CD4-positive, alpha-beta memory T cell (primary cell): Measurements from ENCODE around the gene BCL7C. TPM values are rescaled to one million over a fixed set of nuclear protein-coding genes. Genes with fewer than 3 reads are reported as not detected.
"Not testable (repeated sequence)": the region's sequence is repeated elsewhere in the genome, so short reads cannot be mapped to it uniquely, and the experiment has no call there.

ENCODE experiments used
- CTCF ChIA-PET: fragments of 350-600 bp; sonication (Branson Sonifier 250); formaldehyde crosslinking; loops from one replicate; lab custom pipeline; 2021; ENCODE audit warnings: inconsistent platforms; ENCODE audit not compliant: partially characterized antibody; lab: Charles Lee
- POLR2A ChIA-PET: fragments of 350-600 bp; sonication (Branson Sonifier 250); formaldehyde crosslinking; loops from one replicate; lab custom pipeline; 2021; ENCODE audit not compliant: partially characterized antibody; lab: Charles Lee
- DNase-seq, 5 donors: peaks; one replicate each; pipeline versions ENCODE4 v3.0.0 to v3.0.0-alpha.2; 2020 to 2022; ENCODE audit warnings: mixed read lengths in 1 of 5
- H3K27ac ChIP-seq: one replicate; pipeline ENCODE4 v1.7.0; 2013; ENCODE audit warnings: low read depth, low read length
- H3K27me3 ChIP-seq: 2 replicates; pipeline ENCODE4 v1.7.0; 2013; ENCODE audit warnings: mild to moderate bottlenecking, low read length, moderate library complexity; ENCODE audit not compliant: insufficient read depth
- H3K36me3 ChIP-seq: 2 replicates; pipeline ENCODE4 v1.7.0; 2013; ENCODE audit warnings: mild to moderate bottlenecking, low read length, moderate library complexity; ENCODE audit not compliant: insufficient read depth
- H3K4me1 ChIP-seq: 2 replicates; pipeline ENCODE4 v1.7.0; 2013; ENCODE audit warnings: mild to moderate bottlenecking, low read length, moderate library complexity; ENCODE audit not compliant: insufficient read depth
- H3K4me3 ChIP-seq, 2 donors: one replicate each; pipeline ENCODE4 v1.7.0; 2013; ENCODE audit warnings: low read length in 2 of 2, mild to moderate bottlenecking in 1 of 2
- H3K9me3 ChIP-seq, 2 donors: one replicate each; pipeline ENCODE4 v1.7.0; 2013; ENCODE audit warnings: low read length in 2 of 2, control low read depth in 1 of 2; ENCODE audit not compliant: control insufficient read depth in 1 of 2
- H3K27ac Mint-ChIP-seq, 7 donors: one replicate each; pipeline ENCODE4 v1.8.0; 2020 to 2021; ENCODE audit warnings: mixed read lengths in 7 of 7, mild to moderate bottlenecking in 6 of 7, inconsistent platforms in 3 of 7, moderate library complexity in 3 of 7
- H3K27me3 Mint-ChIP-seq, 2 donors: one replicate each; pipeline ENCODE4 v1.8.0; 2020 to 2021; ENCODE audit warnings: mixed read lengths in 2 of 2
- H3K36me3 Mint-ChIP-seq, 2 donors: one replicate each; pipeline ENCODE4 v1.8.0; 2020 to 2021; ENCODE audit warnings: mixed read lengths in 2 of 2, inconsistent platforms in 1 of 2, mild to moderate bottlenecking in 1 of 2
- H3K4me1 Mint-ChIP-seq, 4 donors: one replicate each; pipeline ENCODE4 v1.8.0; 2020 to 2021; ENCODE audit warnings: mixed read lengths in 4 of 4, mild to moderate bottlenecking in 1 of 4
- H3K4me3 Mint-ChIP-seq, 8 donors: one replicate each; pipeline ENCODE4 v1.8.0; 2020 to 2021; ENCODE audit warnings: mixed read lengths in 8 of 8, mild to moderate bottlenecking in 7 of 8, moderate library complexity in 6 of 8, inconsistent platforms in 3 of 8
- H3K9me3 Mint-ChIP-seq, 8 donors: one replicate each; pipeline ENCODE4 v1.8.0; 2020 to 2021; ENCODE audit warnings: mixed read lengths in 8 of 8, mild to moderate bottlenecking in 5 of 8, inconsistent platforms in 3 of 8, moderate library complexity in 1 of 8
- intact Hi-C: fragments of 100-400 bp; cut with micrococcal nuclease; formaldehyde crosslinking; loops from one replicate; pipeline ENCODE4 v1.15.1; 2023
- polyA plus RNA-seq, 2 donors: library from polyadenylated mRNA; unstranded; fragments of 300-500 nt; fragmentation: Illumina TruSeq; gene quantifications; one replicate each; pipeline ENCODE4 v1.2.3, GENCODE V29; 2021
- total RNA-seq, 2 experiments: library from RNA; stranded (reverse); gene quantifications; one replicate each; pipeline ENCODE4 v1.2.3, GENCODE V29; 2021

BCL7C gene
- total and polyA plus RNA-seq, 4 experiments from 2014 or later: 25.5 to 53.1 (median 36.3) TPM

DNA sequence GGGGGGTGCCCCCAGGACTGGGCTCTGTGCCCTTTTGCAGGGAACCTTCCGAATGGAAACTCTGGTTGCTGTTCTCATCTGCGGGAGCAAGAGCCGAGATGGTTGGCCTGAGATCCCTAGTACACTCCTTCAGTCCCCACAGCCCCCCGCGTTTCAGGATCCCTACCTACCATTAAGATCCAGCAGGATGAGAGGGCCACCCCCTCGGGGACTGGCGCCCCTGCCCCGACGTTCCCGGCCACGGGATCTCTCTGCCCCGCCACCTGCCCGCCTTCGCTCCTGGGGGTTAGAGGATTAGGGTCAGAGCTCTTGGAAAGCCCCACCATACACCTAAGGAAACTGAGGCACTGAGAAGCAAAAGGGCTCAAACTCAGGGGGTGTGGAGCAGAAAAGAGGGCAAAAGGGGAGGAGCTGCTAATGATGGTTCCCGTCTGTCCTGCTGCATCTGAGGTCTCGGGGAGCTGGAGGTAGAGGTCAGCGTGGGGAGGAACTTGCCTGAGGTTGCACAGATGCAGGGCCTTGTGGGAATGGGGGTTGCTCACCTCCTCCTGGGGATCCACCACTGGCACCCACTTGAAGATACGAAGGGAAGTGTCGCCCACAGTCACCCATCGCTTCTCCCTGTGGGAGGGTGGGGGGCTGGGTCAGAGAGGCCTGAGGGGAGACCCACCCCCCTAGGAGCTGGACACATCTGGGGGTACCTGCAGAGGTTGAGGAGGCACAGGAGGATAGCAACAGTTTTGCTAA lies 1.0 kb downstream of the BCL7C start:
- no peak for DNase-seq
- Mint-ChIP-seq H3K4me3 (peak overlapping the region; percentile 85 to 95 (median 87)), H3K9me3 (peaks cover 0 to 3% (median 0%) of the 10 kb centered on the region in 8 donors), H3K4me1 (peaks cover 31 to 60% (median 44%) of the 10 kb centered on the region in 4 donors), H3K36me3 (peaks cover 11 to 27% of the 10 kb centered on the region in 2 donors), H3K27me3 (no peaks in the 10 kb centered on the region), H3K27ac (peak overlapping the region; percentile 75 to 96 (median 90))
- CTCF ChIA-PET: interaction anchor here (0.9 to 4.3 kb wide), 6 partner anchors 9 to 78 kb away, joined by 3 to 29 read pairs (median 4); no protein-coding TSS in a partner anchor
- H3K27ac ChIP-seq: peak overlapping the region; percentile 79
- H3K27me3 ChIP-seq: no peaks in the 10 kb centered on the region
- H3K9me3 ChIP-seq: no peaks in the 10 kb centered on the region
- peaks cover 14% of the 10 kb centered on the region for H3K36me3 ChIP-seq
- H3K4me1 ChIP-seq: peaks cover 35% of the 10 kb centered on the region
- intact Hi-C loops: no loop called here
- H3K4me3 ChIP-seq: peak overlapping the region; percentile 52 to 75
- POLR2A ChIA-PET: interaction anchor here (0.6 to 6.3 kb wide), 5 partner anchors 9 to 88 kb away, joined by 3 to 85 read pairs (median 4); no protein-coding TSS in a partner anchor

DNA sequence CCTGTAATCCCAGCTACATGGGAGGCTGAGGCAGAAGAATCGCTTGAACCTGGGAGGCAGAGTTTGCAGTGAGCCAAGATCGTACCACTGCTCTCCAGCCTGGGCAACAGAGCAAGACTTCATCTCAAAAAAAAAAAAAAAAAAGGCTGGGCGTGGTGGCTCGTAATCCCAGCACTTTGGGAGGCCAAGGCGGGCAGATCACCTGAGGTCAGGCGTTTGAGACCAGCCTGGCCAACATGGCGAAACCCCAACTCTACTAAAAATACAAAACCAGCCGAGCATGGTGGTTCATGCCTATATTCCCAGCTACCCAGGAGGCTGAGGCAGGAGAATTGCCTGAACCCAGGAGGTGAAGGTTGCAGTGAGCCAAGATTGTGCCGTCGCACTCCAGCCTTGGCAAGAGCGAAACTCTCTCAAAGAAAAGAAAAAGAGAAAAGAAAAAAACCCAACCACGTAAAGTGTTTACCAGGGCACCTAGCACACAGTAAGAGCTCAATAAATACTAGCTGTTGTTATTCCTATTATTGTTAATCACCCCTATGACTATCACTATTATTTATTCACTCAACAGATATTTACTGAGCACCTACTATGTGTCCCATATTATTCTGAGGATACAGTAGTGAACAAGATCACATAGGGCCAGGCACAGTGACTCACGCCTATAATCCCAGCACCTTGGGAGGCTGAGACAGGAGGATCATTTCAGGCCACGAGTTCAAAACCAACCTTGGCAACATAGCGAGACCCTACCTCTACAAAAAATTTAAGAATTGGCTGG lies 2.6 kb downstream of the BCL7C start:
- POLR2A ChIA-PET: interaction anchor here (0.6 to 6.3 kb wide), 3 partner anchors 15 to 86 kb away, joined by 3 to 85 read pairs (median 4); no protein-coding TSS in a partner anchor
- Histone ChIP-seq H3K4me1 (peaks cover 22% of the 10 kb centered on the region), H3K36me3 (peaks cover 19% of the 10 kb centered on the region)
- H3K4me1 Mint-ChIP-seq: peaks cover 27 to 51% (median 38%) of the 10 kb centered on the region in 4 donors
- peak overlapping the region in 3 of 8 donors; percentile 35 to 67 (median 52) for H3K4me3 Mint-ChIP-seq
- H3K9me3 Mint-ChIP-seq, intact Hi-C loops, DNase-seq, H3K9me3 ChIP-seq, H3K27ac ChIP-seq, H3K27me3 Mint-ChIP-seq, H3K4me3 ChIP-seq, H3K27me3 ChIP-seq: not testable (repeated sequence)
- CTCF ChIA-PET: interaction anchor here (0.5 to 4.3 kb wide), 4 partner anchors 10 to 157 kb away, joined by 3 to 29 read pairs (median 4); no protein-coding TSS in a partner anchor
- peaks cover 14 to 33% of the 10 kb centered on the region in 2 donors for H3K36me3 Mint-ChIP-seq
- H3K27ac Mint-ChIP-seq: peak overlapping the region in 5 of 7 donors; percentile 38 to 89 (median 72)

DNA sequence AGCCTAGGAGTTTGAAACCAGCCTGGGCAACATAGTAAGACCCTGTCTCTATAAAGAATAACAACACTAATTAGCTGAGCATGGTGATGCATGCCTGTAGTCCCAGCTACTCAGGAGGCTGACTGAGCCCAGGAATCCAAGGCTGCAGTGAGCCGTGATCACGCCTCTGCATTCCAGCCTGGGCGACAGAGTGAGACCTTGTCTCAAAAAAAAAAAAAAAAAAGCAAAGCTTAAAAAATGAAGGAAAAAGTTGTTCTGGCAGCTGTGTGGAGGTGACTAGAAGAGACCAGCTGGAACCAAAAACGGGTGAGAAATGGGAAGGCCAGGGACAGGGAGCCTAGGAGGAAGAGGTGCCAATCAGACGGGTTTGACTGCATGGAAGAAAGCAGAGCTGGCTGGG lies 4.2 kb downstream of the BCL7C start:
- no peaks in the 10 kb centered on the region for H3K9me3 ChIP-seq
- peaks cover 18 to 39% of the 10 kb centered on the region in 2 donors for H3K36me3 Mint-ChIP-seq
- no peaks in the 10 kb centered on the region for H3K27me3 Mint-ChIP-seq
- CTCF ChIA-PET: interaction anchor here (4.3 kb wide), 1 partner anchor 12 kb away, joined by 29 read pairs; no protein-coding TSS in a partner anchor
- no peak for DNase-seq
- no peak overlapping the region for H3K27ac ChIP-seq
- H3K36me3 ChIP-seq: peaks cover 28% of the 10 kb centered on the region
- peaks cover 22 to 43% (median 30%) of the 10 kb centered on the region in 4 donors for H3K4me1 Mint-ChIP-seq
- H3K4me3 ChIP-seq: no peak overlapping the region
- intact Hi-C loops: no loop called here
- peaks cover 0 to 3% (median 0%) of the 10 kb centered on the region in 8 donors for H3K9me3 Mint-ChIP-seq
- H3K4me1 ChIP-seq: peaks cover 14% of the 10 kb centered on the region
- POLR2A ChIA-PET: interaction anchor here (0.9 to 6.3 kb wide), 3 partner anchors 12 to 17 kb away, joined by 3 to 85 read pairs (median 10); no protein-coding TSS in a partner anchor
- H3K27ac Mint-ChIP-seq: peak overlapping the region in 1 of 7 donors; percentile 59
- H3K27me3 ChIP-seq: no peaks in the 10 kb centered on the region
- no peak overlapping the region for H3K4me3 Mint-ChIP-seq

DNA sequence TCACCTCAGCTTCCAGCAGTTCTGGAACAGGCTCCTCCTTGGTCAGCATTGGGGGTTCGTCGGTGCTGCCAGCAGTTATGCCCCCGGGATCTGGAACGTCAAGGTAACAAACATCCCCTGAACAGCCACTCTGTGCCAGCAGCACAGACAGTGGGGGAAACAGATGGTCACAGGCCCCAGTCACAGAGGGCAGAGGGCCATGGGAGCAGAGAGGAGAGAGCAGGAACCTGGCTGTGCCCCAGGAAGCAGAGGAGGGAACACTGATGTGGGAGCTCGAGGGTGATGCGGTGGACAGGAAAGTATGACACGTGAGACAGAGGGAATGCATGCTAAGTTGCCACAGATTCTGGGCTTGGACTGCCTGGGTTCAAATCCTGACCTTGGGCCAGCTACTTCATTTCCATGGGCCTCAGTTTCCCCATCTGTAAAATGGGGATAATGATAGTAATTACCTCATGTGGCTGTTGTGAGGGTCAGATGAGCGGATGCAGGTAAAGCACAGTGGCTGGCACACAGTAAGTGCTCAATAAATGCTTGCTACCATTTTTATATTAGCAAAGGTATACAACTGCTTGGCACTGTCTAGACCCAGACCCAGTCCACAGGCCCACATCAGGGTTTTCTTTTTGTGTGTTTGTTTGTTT lies 4.9 kb downstream of the BCL7C start:
- H3K4me3 Mint-ChIP-seq: no peak overlapping the region
- ChIA-PET POLR2A (interaction anchor here (0.9 to 6.3 kb wide), 3 partner anchors 13 to 16 kb away, joined by 3 to 85 read pairs (median 10); no protein-coding TSS in a partner anchor), CTCF (interaction anchor here (1.1 kb wide), 1 partner anchor 12 kb away, joined by 6 read pairs; no protein-coding TSS in a partner anchor)
- DNase-seq: no peak
- Histone ChIP-seq H3K27me3 (no peaks in the 10 kb centered on the region), H3K27ac (peak overlapping the region; percentile 2), H3K4me3 (no peak overlapping the region), H3K4me1 (peaks cover 14% of the 10 kb centered on the region), H3K36me3 (peaks cover 29% of the 10 kb centered on the region), H3K9me3 (no peaks in the 10 kb centered on the region)
- peaks cover 19 to 40% of the 10 kb centered on the region in 2 donors for H3K36me3 Mint-ChIP-seq
- no peaks in the 10 kb centered on the region for H3K27me3 Mint-ChIP-seq
- H3K27ac Mint-ChIP-seq: peak overlapping the region in 2 of 7 donors; percentile 57 to 64
- peaks cover 0 to 3% (median 0%) of the 10 kb centered on the region in 8 donors for H3K9me3 Mint-ChIP-seq
- intact Hi-C loops: no loop called here
- H3K4me1 Mint-ChIP-seq: peaks cover 19 to 38% (median 26%) of the 10 kb centered on the region in 4 donors

DNA sequence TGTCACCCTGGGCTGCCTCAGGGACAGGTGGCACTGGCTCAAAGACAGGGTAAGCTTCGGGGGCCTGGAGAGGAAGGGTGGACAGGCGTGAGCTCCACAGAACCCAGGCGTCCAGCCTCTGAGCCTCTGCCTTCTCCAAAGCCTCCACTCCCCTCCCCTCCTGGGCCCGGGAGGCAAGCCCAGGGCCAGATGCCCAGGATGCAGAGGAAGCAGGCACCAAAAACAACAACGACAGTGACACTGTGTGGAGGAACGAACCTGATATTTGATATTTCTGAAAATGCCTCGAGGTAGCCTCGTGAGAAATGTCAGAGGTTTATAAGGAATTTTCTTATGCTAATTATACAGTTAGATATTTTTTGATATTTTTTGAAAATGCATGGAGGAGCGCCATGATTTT lies 6.0 kb downstream of the BCL7C start:
- Histone ChIP-seq H3K27ac (no peak overlapping the region), H3K4me1 (peaks cover 8% of the 10 kb centered on the region), H3K4me3 (no peak overlapping the region), H3K36me3 (peaks cover 29% of the 10 kb centered on the region), H3K9me3 (no peaks in the 10 kb centered on the region), H3K27me3 (no peaks in the 10 kb centered on the region)
- DNase-seq: no peak
- CTCF ChIA-PET: interaction anchor here (1.1 to 1.2 kb wide), 2 partner anchors 14 to 43 kb away, joined by 4 to 6 read pairs; no protein-coding TSS in a partner anchor
- Mint-ChIP-seq H3K4me3 (no peak overlapping the region), H3K9me3 (peaks cover 0 to under 1% (median 0%) of the 10 kb centered on the region in 8 donors), H3K27me3 (no peaks in the 10 kb centered on the region), H3K27ac (no peak overlapping the region), H3K36me3 (peaks cover 21 to 39% of the 10 kb centered on the region in 2 donors), H3K4me1 (peaks cover 16 to 34% (median 21%) of the 10 kb centered on the region in 4 donors)
- intact Hi-C loops: no loop called here
- POLR2A ChIA-PET: interaction anchor here (2.2 to 6.3 kb wide), 2 partner anchors 12 to 14 kb away, joined by 10 to 85 read pairs; no protein-coding TSS in a partner anchor

DNA sequence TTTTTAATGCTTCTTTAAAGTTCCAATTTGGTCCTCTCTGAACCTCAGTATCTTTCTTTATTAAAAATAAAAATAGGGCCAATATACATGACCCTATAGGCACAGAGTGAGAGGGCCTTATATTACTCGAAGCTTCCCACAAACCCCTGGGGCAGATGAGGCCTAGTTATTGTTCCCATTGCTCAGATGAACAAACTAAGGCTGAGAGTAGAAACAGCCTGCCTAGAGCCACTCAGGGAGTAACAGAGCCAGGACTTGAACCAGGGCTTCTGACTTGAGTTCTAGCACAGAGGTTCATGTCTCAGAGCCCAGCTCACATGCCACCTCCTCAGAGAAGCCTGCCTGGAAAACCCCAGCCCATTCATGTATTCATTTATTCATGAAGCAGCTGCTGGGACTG lies 7.7 kb downstream of the BCL7C start:
- Histone ChIP-seq H3K27ac (no peak overlapping the region), H3K36me3 (peaks cover 23% of the 10 kb centered on the region), H3K9me3 (no peaks in the 10 kb centered on the region), H3K4me3 (no peak overlapping the region), H3K4me1 (no peaks in the 10 kb centered on the region), H3K27me3 (no peaks in the 10 kb centered on the region)
- ChIA-PET POLR2A (interaction anchor here (1.9 kb wide), 1 partner anchor 11 kb away, joined by 7 read pairs; no protein-coding TSS in a partner anchor), CTCF (no interaction called here)
- intact Hi-C loops: no loop called here
- Mint-ChIP-seq H3K9me3 (no peaks in the 10 kb centered on the region), H3K36me3 (peaks cover 29 to 45% of the 10 kb centered on the region in 2 donors), H3K4me1 (peaks cover 18 to 34% (median 22%) of the 10 kb centered on the region in 4 donors), H3K27me3 (no peaks in the 10 kb centered on the region), H3K4me3 (no peak overlapping the region), H3K27ac (peak overlapping the region in 2 of 7 donors; percentile 2 to 87)
- no peak for DNase-seq
